HG02763 (cell line): ENCODE data around the gene CBL.

Source experiments
- ATAC-seq: cut with Tn5 transposase; IDR thresholded peaks from one replicate; pipeline ENCODE4 v1.9.1; 2021; ENCODE audit warnings: mild to moderate bottlenecking, moderate library complexity; ENCODE audit not compliant: unreplicated experiment

The CBL gene

GRCh38 chr11:119307974-119308373, 101.8 kb downstream of the CBL start:
- no peak for ATAC-seq

GRCh38 chr11:119309411-119309810, 103.3 kb downstream of the CBL start:
- no peak for ATAC-seq

GRCh38 chr11:119309953-119310681, 104.0 kb downstream of the CBL start:
- ATAC-seq: no peak

GRCh38 chr11:119310682-119311052, 104.5 kb downstream of the CBL start:
- no peak for ATAC-seq

GRCh38 chr11:119314726-119315125, 108.6 kb downstream of the CBL start:
- ATAC-seq: no peak

GRCh38 chr11:119315131-119316015, 109.2 kb downstream of the CBL start:
- ATAC-seq: no peak

GRCh38 chr11:119316016-119316728, 110.0 kb downstream of the CBL start:
- ATAC-seq: no peak

- no peak for ATAC-seq
Observed at GRCh38 chr11:119316729-119317591, 110.8 kb downstream of the CBL start, which contains the start of gene MCAM. TSS of gene MCAM (minus strand) at chr11:119317130. CDS start at chr11:119317101, 29 bp downstream.

GRCh38 chr11:119317592-119318239, 111.6 kb downstream of the CBL start:
- ATAC-seq: no peak

GRCh38 chr11:119318240-119319135, 112.3 kb downstream of the CBL start:
- no peak for ATAC-seq

- no peak for ATAC-seq
Observed at GRCh38 chr11:119319136-119319699, 113.1 kb downstream of the CBL start.

GRCh38 chr11:119319700-119320239, 113.6 kb downstream of the CBL start:
- ATAC-seq: no peak

- no peak for ATAC-seq
Observed at GRCh38 chr11:119320240-119320775, 114.2 kb downstream of the CBL start.

GRCh38 chr11:119320776-119321524, 114.8 kb downstream of the CBL start:
- no peak for ATAC-seq

GRCh38 chr11:119322360-119322739, 116.2 kb downstream of the CBL start:
- ATAC-seq: no peak

GRCh38 chr11:119322921-119323531, 116.9 kb downstream of the CBL start:
- no peak for ATAC-seq

GRCh38 chr11:119323532-119324033, 117.4 kb downstream of the CBL start:
- no peak for ATAC-seq
